GM19043 (cell line): Measurements from ENCODE around the gene NSMF.
"Not testable (repeated sequence)": the region's sequence is repeated elsewhere in the genome, so short reads cannot be mapped to it uniquely, and the experiment has no call there.

Source experiments
- ATAC-seq: cut with Tn5 transposase; IDR thresholded peaks from one replicate; pipeline ENCODE4 v1.9.1; 2021; ENCODE audit warnings: low read depth; ENCODE audit not compliant: unreplicated experiment

Gene NSMF

GRCh38 chr9:137459601-137460362 is 648 bp upstream of the NSMF start:
- ATAC-seq: no peak

- peak; percentile 12 for ATAC-seq
Observed at GRCh38 chr9:137458194-137459151, 661 bp downstream of the NSMF start.

- no peak for ATAC-seq
Observed at GRCh38 chr9:137457406-137458193, 1.5 kb downstream of the NSMF start.

GRCh38 chr9:137456864-137457405 is 2.2 kb downstream of the NSMF start:
- ATAC-seq: no peak

- no peak for ATAC-seq
Observed at GRCh38 chr9:137456061-137456863, 2.9 kb downstream of the NSMF start.

- no peak for ATAC-seq
Observed at GRCh38 chr9:137455359-137455991, 3.7 kb downstream of the NSMF start.

GRCh38 chr9:137454597-137455358 is 4.4 kb downstream of the NSMF start:
- ATAC-seq: no peak

- ATAC-seq: no peak
Observed at GRCh38 chr9:137454145-137454596, 5.0 kb downstream of the NSMF start.

GRCh38 chr9:137453643-137454081 is 5.5 kb downstream of the NSMF start:
- no peak for ATAC-seq

- no peak for ATAC-seq
Observed at GRCh38 chr9:137452761-137453642, 6.1 kb downstream of the NSMF start.

- ATAC-seq: no peak
Observed at GRCh38 chr9:137452006-137452760, 7.0 kb downstream of the NSMF start.

GRCh38 chr9:137451264-137452005 is 7.7 kb downstream of the NSMF start:
- not testable (repeated sequence) for ATAC-seq

- not testable (repeated sequence) for ATAC-seq
Observed at GRCh38 chr9:137450539-137451222, 8.5 kb downstream of the NSMF start.

GRCh38 chr9:137449931-137450538 is 9.1 kb downstream of the NSMF start:
- ATAC-seq: no peak
